ENCODE measurements around the gene CCR5AS.

CCR5AS gene

DNA sequence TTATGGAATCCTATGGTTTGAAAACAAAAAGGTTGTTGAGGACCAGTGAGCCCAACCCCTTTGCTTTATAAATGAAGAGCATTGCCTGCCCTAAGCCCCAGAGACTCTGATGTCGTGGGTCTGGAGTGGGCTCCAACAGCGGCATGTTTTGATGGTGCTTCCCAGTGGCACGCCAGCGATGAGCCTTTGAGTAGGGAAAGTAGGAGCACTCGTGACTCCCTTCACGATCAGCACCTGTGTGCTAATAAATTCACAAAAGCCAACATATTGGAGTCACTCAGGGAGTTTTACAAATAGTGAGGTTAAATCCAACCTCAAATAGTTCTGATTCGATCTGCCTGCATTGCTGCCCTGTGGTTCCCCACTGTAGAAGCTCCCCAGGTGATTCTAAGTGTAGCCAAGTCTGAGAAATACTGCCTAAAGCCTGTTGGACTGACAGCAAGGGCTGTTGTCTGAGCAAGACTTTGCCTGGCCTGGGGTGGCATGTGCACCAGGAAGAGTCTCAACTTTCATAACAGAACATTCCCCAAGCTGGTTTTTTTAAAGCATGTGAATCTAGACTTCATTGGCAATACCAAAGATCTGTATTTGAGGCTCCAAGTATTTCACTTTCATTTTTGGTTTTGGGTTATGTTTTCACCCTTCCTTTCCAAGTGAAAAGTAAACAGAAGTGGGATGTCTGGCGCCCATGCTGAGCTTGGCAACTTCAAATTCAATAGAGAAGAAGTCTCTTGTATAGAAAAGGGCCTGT is 26.2 kb downstream of the CCR5AS start:
- Mint-ChIP-seq H3K27ac (peak overlapping the region in 3 of 10 donors; percentile 67 to 76 (median 73)), H3K4me1 (peaks cover 7 to 47% (median 31%) of the 10 kb centered on the region in 4 donors), H3K36me3 (no peaks in the 10 kb centered on the region), H3K27me3 (peaks cover 0 to 9% (median 6%) of the 10 kb centered on the region in 5 donors), H3K4me3 (peak overlapping the region in 2 of 10 donors; percentile 11 to 40), H3K9me3 (no peaks in the 10 kb centered on the region)
- POLR2A ChIA-PET: no interaction called here
- no peak for ATAC-seq
- DNase-seq: no peak

GRCh38 chr3:46378426-46378942 is 28.4 kb downstream of the CCR5AS start:
- POLR2A ChIA-PET: interaction anchor here (0.7 kb wide), 3 partner anchors 18 to 471 kb away, joined by 3 to 4 read pairs (median 3); no protein-coding TSS in a partner anchor
- Mint-ChIP-seq H3K27me3 (peaks cover 0 to 4% (median 3%) of the 10 kb centered on the region in 5 donors), H3K27ac (peak overlapping the region in 1 of 10 donors; percentile 52), H3K9me3 (no peaks in the 10 kb centered on the region), H3K4me3 (no peak overlapping the region), H3K4me1 (peaks cover 5 to 46% (median 37%) of the 10 kb centered on the region in 4 donors), H3K36me3 (no peaks in the 10 kb centered on the region)
- peak; percentile 10 to 78 (median 49) for DNase-seq
- peak in 1 of 2 donors; percentile 48 for ATAC-seq

DNA sequence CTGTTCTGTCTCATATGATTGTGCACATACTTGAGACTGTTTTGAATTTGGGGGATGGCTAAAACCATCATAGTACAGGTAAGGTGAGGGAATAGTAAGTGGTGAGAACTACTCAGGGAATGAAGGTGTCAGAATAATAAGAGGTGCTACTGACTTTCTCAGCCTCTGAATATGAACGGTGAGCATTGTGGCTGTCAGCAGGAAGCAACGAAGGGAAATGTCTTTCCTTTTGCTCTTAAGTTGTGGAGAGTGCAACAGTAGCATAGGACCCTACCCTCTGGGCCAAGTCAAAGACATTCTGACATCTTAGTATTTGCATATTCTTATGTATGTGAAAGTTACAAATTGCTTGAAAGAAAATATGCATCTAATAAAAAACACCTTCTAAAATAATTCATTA is 31.1 kb downstream of the CCR5AS start:
- peak overlapping the region in 5 of 10 donors; percentile 2 to 75 (median 4) for H3K4me3 Mint-ChIP-seq
- DNase-seq (peak in 2 of 10 donors; percentile 19 to 21), ATAC-seq (peak in 1 of 2 donors; percentile 32)
- no peaks in the 10 kb centered on the region for H3K36me3 Mint-ChIP-seq
- peaks cover 6 to 51% (median 31%) of the 10 kb centered on the region in 4 donors for H3K4me1 Mint-ChIP-seq
- peaks cover 0 to 7% (median 3%) of the 10 kb centered on the region in 5 donors for H3K27me3 Mint-ChIP-seq
- peak overlapping the region in 3 of 10 donors; percentile 40 to 71 (median 64) for H3K27ac Mint-ChIP-seq
- POLR2A ChIA-PET: no interaction called here
- H3K9me3 Mint-ChIP-seq: no peaks in the 10 kb centered on the region

GRCh38 chr3:46375218-46375617 is 31.6 kb downstream of the CCR5AS start:
- ATAC-seq (no peak), DNase-seq (no peak)
- Mint-ChIP-seq H3K4me1 (peaks cover 9 to 50% (median 31%) of the 10 kb centered on the region in 4 donors), H3K36me3 (no peaks in the 10 kb centered on the region), H3K4me3 (peak overlapping the region in 2 of 10 donors; percentile 43 to 75), H3K9me3 (no peaks in the 10 kb centered on the region), H3K27me3 (peaks cover 0 to 7% (median 3%) of the 10 kb centered on the region in 5 donors), H3K27ac (peak overlapping the region in 3 of 10 donors; percentile 64 to 78 (median 70))
- POLR2A ChIA-PET: no interaction called here

DNA sequence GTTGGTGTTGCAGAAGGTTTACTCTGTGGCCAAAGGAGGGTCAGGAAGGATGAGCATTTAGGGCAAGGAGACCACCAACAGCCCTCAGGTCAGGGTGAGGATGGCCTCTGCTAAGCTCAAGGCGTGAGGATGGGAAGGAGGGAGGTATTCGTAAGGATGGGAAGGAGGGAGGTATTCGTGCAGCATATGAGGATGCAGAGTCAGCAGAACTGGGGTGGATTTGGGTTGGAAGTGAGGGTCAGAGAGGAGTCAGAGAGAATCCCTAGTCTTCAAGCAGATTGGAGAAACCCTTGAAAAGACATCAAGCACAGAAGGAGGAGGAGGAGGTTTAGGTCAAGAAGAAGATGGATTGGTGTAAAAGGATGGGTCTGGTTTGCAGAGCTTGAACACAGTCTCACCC is 32.1 kb downstream of the CCR5AS start:
- H3K9me3 Mint-ChIP-seq: no peaks in the 10 kb centered on the region
- H3K4me3 Mint-ChIP-seq: peak overlapping the region in 2 of 10 donors; percentile 13 to 75
- POLR2A ChIA-PET: no interaction called here
- H3K27ac Mint-ChIP-seq: peak overlapping the region in 4 of 10 donors; percentile 12 to 88 (median 68)
- ATAC-seq (no peak), DNase-seq (no peak)
- peaks cover 12 to 52% (median 35%) of the 10 kb centered on the region in 4 donors for H3K4me1 Mint-ChIP-seq
- H3K36me3 Mint-ChIP-seq: no peaks in the 10 kb centered on the region
- peaks cover 0 to 7% (median 3%) of the 10 kb centered on the region in 5 donors for H3K27me3 Mint-ChIP-seq

DNA sequence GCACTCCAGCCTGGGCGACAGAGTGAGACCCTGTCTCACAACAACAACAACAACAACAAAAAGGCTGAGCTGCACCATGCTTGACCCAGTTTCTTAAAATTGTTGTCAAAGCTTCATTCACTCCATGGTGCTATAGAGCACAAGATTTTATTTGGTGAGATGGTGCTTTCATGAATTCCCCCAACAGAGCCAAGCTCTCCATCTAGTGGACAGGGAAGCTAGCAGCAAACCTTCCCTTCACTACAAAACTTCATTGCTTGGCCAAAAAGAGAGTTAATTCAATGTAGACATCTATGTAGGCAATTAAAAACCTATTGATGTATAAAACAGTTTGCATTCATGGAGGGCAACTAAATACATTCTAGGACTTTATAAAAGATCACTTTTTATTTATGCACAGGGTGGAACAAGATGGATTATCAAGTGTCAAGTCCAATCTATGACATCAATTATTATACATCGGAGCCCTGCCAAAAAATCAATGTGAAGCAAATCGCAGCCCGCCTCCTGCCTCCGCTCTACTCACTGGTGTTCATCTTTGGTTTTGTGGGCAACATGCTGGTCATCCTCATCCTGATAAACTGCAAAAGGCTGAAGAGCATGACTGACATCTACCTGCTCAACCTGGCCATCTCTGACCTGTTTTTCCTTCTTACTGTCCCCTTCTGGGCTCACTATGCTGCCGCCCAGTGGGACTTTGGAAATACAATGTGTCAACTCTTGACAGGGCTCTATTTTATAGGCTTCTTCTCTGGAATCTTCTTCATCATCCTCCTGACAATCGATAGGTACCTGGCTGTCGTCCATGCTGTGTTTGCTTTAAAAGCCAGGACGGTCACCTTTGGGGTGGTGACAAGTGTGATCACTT is 34.1 kb downstream of the CCR5AS start:
- H3K4me3 Mint-ChIP-seq: peak overlapping the region in 4 of 10 donors; percentile 22 to 70 (median 48)
- H3K4me1 Mint-ChIP-seq: peaks cover 12 to 68% (median 41%) of the 10 kb centered on the region in 4 donors
- POLR2A ChIA-PET: interaction anchor here (1.0 kb wide), 1 partner anchor 96 kb away, joined by 3 read pairs; no protein-coding TSS in a partner anchor
- no peaks in the 10 kb centered on the region for H3K36me3 Mint-ChIP-seq
- peak overlapping the region in 4 of 10 donors; percentile 3 to 83 (median 47) for H3K27ac Mint-ChIP-seq
- no peak for ATAC-seq
- DNase-seq: peak in 2 of 10 donors; percentile 20 to 27
- H3K27me3 Mint-ChIP-seq: peaks cover 0 to 7% (median 3%) of the 10 kb centered on the region in 5 donors
- no peaks in the 10 kb centered on the region for H3K9me3 Mint-ChIP-seq

DNA sequence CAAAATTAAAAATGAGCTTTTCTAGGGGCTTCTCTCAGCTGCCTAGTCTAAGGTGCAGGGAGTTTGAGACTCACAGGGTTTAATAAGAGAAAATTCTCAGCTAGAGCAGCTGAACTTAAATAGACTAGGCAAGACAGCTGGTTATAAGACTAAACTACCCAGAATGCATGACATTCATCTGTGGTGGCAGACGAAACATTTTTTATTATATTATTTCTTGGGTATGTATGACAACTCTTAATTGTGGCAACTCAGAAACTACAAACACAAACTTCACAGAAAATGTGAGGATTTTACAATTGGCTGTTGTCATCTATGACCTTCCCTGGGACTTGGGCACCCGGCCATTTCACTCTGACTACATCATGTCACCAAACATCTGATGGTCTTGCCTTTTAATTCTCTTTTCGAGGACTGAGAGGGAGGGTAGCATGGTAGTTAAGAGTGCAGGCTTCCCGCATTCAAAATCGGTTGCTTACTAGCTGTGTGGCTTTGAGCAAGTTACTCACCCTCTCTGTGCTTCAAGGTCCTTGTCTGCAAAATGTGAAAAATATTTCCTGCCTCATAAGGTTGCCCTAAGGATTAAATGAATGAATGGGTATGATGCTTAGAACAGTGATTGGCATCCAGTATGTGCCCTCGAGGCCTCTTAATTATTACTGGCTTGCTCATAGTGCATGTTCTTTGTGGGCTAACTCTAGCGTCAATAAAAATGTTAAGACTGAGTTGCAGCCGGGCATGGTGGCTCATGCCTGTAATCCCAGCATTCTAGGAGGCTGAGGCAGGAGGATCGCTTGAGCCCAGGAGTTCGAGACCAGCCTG is 35.1 kb downstream of the CCR5AS start:
- Mint-ChIP-seq H3K27ac (peak overlapping the region in 3 of 10 donors; percentile 48 to 78 (median 75)), H3K36me3 (no peaks in the 10 kb centered on the region), H3K4me3 (peak overlapping the region in 3 of 10 donors; percentile 38 to 70 (median 57)), H3K4me1 (peaks cover 12 to 67% (median 40%) of the 10 kb centered on the region in 4 donors), H3K27me3 (peaks cover 0 to 7% (median 3%) of the 10 kb centered on the region in 5 donors), H3K9me3 (no peaks in the 10 kb centered on the region)
- POLR2A ChIA-PET: interaction anchor here (1.0 kb wide), 1 partner anchor 95 kb away, joined by 3 read pairs; no protein-coding TSS in a partner anchor
- DNase-seq (no peak), ATAC-seq (no peak)

GRCh38 chr3:46370839-46371518 is 35.9 kb downstream of the CCR5AS start, which contains the start of gene CCR5:
Gene CCR5, plus strand, starts transcription at chr3:46370946. Its CDS starts 1,957 bp downstream, at chr3:46372903.
- ATAC-seq: peak in 1 of 2 donors; percentile 70
- POLR2A ChIA-PET: no interaction called here
- peaks cover 0 to 7% (median 3%) of the 10 kb centered on the region in 5 donors for H3K27me3 Mint-ChIP-seq

GRCh38 chr3:46369675-46370132 is 37.2 kb downstream of the CCR5AS start:
- H3K4me3 Mint-ChIP-seq: peak overlapping the region in 1 of 10 donors; percentile 19
- no peaks in the 10 kb centered on the region for H3K36me3 Mint-ChIP-seq
- H3K27me3 Mint-ChIP-seq: peaks cover 0 to 7% (median 3%) of the 10 kb centered on the region in 5 donors
- ATAC-seq (no peak), DNase-seq (no peak)
- peak overlapping the region in 5 of 10 donors; percentile 25 to 85 (median 53) for H3K27ac Mint-ChIP-seq
- H3K9me3 Mint-ChIP-seq: no peaks in the 10 kb centered on the region
- H3K4me1 Mint-ChIP-seq: peaks cover 12 to 55% (median 28%) of the 10 kb centered on the region in 4 donors
- POLR2A ChIA-PET: interaction anchor here (1.0 kb wide), 1 partner anchor 10 kb away, joined by 3 read pairs; no protein-coding TSS in a partner anchor

More at GRCh38 chr3:46370839-46371518, 35.9 kb downstream of the CCR5AS start, which contains the start of gene CCR5:
- DNase-seq: peak in 3 of 10 donors; percentile 21 to 38 (median 26)
- Mint-ChIP-seq H3K4me1 (peaks cover 12 to 66% (median 40%) of the 10 kb centered on the region in 4 donors), H3K36me3 (no peaks in the 10 kb centered on the region), H3K4me3 (peak within 1 kb of the TSS in 7 of 10 donors; percentile 0 to 70 (median 30)), H3K9me3 (no peaks in the 10 kb centered on the region), H3K27ac (peak within 1 kb of the TSS in 8 of 10 donors; percentile 20 to 85 (median 58))

GRCh38 chr3:46369151-46369550 is 37.7 kb downstream of the CCR5AS start:
- peak overlapping the region in 3 of 10 donors; percentile 24 to 85 (median 69) for H3K27ac Mint-ChIP-seq
- peak overlapping the region in 2 of 10 donors; percentile 2 to 18 for H3K4me3 Mint-ChIP-seq
- H3K27me3 Mint-ChIP-seq: peaks cover 0 to 3% (median 0%) of the 10 kb centered on the region in 5 donors
- H3K4me1 Mint-ChIP-seq: peaks cover 9 to 50% (median 23%) of the 10 kb centered on the region in 4 donors
- H3K36me3 Mint-ChIP-seq: no peaks in the 10 kb centered on the region
- DNase-seq (no peak), ATAC-seq (no peak)
- POLR2A ChIA-PET: interaction anchor here (1.0 kb wide), 1 partner anchor 10 kb away, joined by 3 read pairs; no protein-coding TSS in a partner anchor
- no peaks in the 10 kb centered on the region for H3K9me3 Mint-ChIP-seq
